ENCODE results near the gene DLGAP4.

The DLGAP4 gene

DNA sequence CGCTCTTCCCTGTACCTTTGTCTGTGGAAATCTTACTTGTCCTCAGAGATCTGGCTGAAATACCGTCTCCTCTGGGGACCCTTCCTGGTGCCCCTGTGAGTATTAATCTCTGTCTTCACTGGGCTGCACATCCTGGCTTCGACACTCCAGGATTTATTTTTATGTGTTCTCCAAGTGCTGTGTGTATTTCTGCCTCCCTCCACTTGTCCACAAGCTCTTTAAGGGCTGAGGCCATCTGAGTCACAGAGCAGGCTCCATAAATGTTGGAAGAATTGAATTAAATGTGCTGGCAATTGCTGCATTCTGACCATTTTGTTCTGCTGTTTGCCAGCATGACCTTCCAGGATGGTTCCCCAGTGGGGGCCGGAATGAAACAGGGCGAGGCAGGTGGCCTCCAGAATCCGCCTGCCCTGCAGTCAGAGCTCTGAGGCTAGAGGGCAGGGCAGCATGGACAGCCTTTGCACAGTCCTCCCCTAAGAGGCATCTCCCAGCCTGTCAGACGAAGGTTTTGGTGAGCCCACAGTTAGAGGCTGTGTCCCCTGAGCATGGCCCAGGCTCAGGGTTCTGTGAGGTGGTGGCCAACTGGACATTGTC lies 105.8 kb downstream of the DLGAP4 start:
- no peaks in the 10 kb centered on the region for H3K4me1 ChIP-seq (ENCODE audit: control insufficient read depth, low read length)
- H3K27me3 ChIP-seq (ENCODE audit: control insufficient read depth, low read length): 0 out of 2 replicates have a peak, but pooled peaks cover 3% of the 10 kb centered on the region
- H3K9me2 ChIP-seq (replicated peaks; ENCODE audit: control insufficient read depth, low read length): no peaks in the 10 kb centered on the region
- H3F3A ChIP-seq (ENCODE audit: control insufficient read depth, insufficient read depth): no peaks in the 10 kb centered on the region
- no peaks in the 10 kb centered on the region for H4K20me1 ChIP-seq (ENCODE audit: control insufficient read depth, insufficient read depth, low read depth, low read length)
- TF ChIP-seq EZH2phosphoT487 (IDR thresholded peaks at IDR 0.05; ENCODE audit: borderline replicate concordance, low read length): no peak
- TF ChIP-seq, protein P1, sequence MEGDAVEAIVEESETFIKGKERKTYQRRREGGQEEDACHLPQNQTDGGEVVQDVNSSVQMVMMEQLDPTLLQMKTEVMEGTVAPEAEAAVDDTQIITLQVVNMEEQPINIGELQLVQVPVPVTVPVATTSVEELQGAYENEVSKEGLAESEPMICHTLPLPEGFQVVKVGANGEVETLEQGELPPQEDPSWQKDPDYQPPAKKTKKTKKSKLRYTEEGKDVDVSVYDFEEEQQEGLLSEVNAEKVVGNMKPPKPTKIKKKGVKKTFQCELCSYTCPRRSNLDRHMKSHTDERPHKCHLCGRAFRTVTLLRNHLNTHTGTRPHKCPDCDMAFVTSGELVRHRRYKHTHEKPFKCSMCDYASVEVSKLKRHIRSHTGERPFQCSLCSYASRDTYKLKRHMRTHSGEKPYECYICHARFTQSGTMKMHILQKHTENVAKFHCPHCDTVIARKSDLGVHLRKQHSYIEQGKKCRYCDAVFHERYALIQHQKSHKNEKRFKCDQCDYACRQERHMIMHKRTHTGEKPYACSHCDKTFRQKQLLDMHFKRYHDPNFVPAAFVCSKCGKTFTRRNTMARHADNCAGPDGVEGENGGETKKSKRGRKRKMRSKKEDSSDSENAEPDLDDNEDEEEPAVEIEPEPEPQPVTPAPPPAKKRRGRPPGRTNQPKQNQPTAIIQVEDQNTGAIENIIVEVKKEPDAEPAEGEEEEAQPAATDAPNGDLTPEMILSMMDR (IDR thresholded peaks at IDR 0.05; ENCODE audit: low read depth, low read length, poor library complexity, severe bottlenecking): no peak
- no peaks in the 10 kb centered on the region for H3K36me3 ChIP-seq (ENCODE audit: control insufficient read depth, low read length)
- H3K79me2 ChIP-seq (ENCODE audit: control insufficient read depth, low read length): no peaks in the 10 kb centered on the region
- no peak overlapping the region for H3K4me2 ChIP-seq (ENCODE audit: low read length)
- no peaks in the 10 kb centered on the region for H3K9me3 ChIP-seq (ENCODE audit: control insufficient read depth, insufficient read depth, low read length)
- H3K4me3 ChIP-seq (ENCODE audit: low read length): no peak overlapping the region
- H3K27ac ChIP-seq (ENCODE audit: low read depth, low read length): no peak overlapping the region

DNA sequence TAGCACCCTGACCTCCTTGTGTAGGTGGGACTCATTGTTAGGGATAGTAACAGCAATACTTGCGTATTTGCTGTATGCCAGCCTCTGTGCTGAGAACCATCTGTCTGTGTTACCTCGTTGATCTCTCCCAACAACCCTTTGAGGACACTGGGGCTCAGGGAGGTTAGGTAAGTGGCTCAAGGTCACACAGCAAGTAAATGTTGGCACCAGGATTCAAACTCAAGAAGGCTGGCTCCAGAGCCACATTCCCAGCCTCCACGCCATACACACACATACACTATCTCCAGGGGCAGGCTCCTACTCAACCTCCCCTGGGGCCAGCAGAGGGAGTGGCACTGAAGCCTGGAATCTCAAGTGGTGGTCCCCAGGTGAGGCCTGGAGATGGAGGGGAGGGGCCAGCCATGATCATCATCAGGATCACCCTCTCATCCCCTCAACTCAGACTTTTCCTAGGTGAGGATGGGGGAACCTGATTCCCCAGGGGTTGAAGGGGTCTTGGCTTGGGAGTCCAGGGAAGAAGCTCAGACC lies 109.4 kb downstream of the DLGAP4 start:
- Histone ChIP-seq H3K4me1 (ENCODE audit: control insufficient read depth, low read length) (no peaks in the 10 kb centered on the region), H3K27ac (ENCODE audit: low read depth, low read length) (no peak overlapping the region), H3K9me2 (replicated peaks; ENCODE audit: control insufficient read depth, low read length) (no peaks in the 10 kb centered on the region), H3K79me2 (ENCODE audit: control insufficient read depth, low read length) (no peaks in the 10 kb centered on the region), H3K4me3 (ENCODE audit: low read length) (no peak overlapping the region), H3K36me3 (ENCODE audit: control insufficient read depth, low read length) (no peaks in the 10 kb centered on the region), H3K9me3 (ENCODE audit: control insufficient read depth, insufficient read depth, low read length) (no peaks in the 10 kb centered on the region), H4K20me1 (ENCODE audit: control insufficient read depth, insufficient read depth, low read depth, low read length) (no peaks in the 10 kb centered on the region), H3F3A (ENCODE audit: control insufficient read depth, insufficient read depth) (no peaks in the 10 kb centered on the region), H3K27me3 (ENCODE audit: control insufficient read depth, low read length) (0 out of 2 replicates have a peak, but pooled peaks cover 3% of the 10 kb centered on the region), H3K4me2 (ENCODE audit: low read length) (no peak overlapping the region)
- TF ChIP-seq EZH2phosphoT487 (IDR thresholded peaks at IDR 0.05; ENCODE audit: borderline replicate concordance, low read length): no peak
- TF ChIP-seq, protein P1 (IDR thresholded peaks at IDR 0.05; ENCODE audit: low read depth, low read length, poor library complexity, severe bottlenecking): no peak

DNA sequence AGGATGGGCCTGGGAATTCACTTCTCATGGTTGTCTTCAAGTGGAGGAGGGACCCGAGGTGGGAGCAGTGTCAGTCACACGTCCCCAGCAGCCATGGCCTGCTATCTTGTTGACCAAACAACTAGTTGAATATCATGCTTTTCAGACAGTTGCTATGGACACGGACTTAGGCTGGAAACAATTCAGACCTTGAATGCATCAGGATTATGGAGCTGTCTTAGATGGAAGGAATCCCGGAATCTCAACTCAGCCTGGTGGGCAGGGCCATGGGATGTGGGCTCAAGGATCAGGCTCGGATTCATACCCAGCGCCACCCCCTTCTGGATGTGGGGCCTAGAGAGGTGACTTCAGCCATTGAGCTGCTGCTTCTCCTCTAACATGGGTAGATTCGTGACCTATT lies 112.6 kb downstream of the DLGAP4 start:
- Histone ChIP-seq H4K20me1 (ENCODE audit: control insufficient read depth, insufficient read depth, low read depth, low read length) (no peaks in the 10 kb centered on the region), H3F3A (ENCODE audit: control insufficient read depth, insufficient read depth) (no peaks in the 10 kb centered on the region), H3K79me2 (ENCODE audit: control insufficient read depth, low read length) (no peaks in the 10 kb centered on the region), H3K36me3 (ENCODE audit: control insufficient read depth, low read length) (no peaks in the 10 kb centered on the region), H3K9me2 (replicated peaks; ENCODE audit: control insufficient read depth, low read length) (no peaks in the 10 kb centered on the region), H3K4me2 (ENCODE audit: low read length) (no peak overlapping the region), H3K4me3 (ENCODE audit: low read length) (no peak overlapping the region), H3K9me3 (ENCODE audit: control insufficient read depth, insufficient read depth, low read length) (no peaks in the 10 kb centered on the region), H3K4me1 (ENCODE audit: control insufficient read depth, low read length) (no peaks in the 10 kb centered on the region), H3K27ac (ENCODE audit: low read depth, low read length) (no peak overlapping the region), H3K27me3 (ENCODE audit: control insufficient read depth, low read length) (0 out of 2 replicates have a peak, but pooled peaks cover 3% of the 10 kb centered on the region)
- TF ChIP-seq EZH2phosphoT487 (IDR thresholded peaks at IDR 0.05; ENCODE audit: borderline replicate concordance, low read length): no peak
- TF ChIP-seq, protein P1 (IDR thresholded peaks at IDR 0.05; ENCODE audit: low read depth, low read length, poor library complexity, severe bottlenecking): no peak

Data from DOHH2 (cell line).